HG02678 (cell line): ENCODE measurements around the gene CDKAL1.

ENCODE experiments used
- ATAC-seq: cut with Tn5 transposase; IDR thresholded peaks from one replicate; pipeline ENCODE4 v1.9.1; 2021; ENCODE audit warnings: mild to moderate bottlenecking, moderate library complexity; ENCODE audit not compliant: unreplicated experiment

The CDKAL1 gene

DNA sequence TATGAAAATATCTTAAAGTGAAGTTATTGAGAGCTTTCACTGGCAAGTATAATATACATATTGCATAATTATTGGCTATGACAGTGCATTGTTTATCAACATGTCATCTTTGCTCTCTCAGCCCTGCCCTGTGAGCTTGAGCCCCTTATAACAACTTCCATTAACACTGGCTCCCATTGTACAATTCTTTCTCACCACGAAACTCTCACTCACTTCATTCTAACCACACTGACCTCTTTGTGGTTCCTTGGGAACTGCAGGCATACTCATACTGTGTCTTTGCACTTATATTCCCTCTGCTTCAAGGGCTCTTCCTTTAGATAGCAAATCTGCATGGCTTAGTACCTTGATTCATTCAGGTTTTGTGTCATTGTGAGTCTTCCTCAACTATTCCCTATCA, 411.8 kb downstream of the CDKAL1 start:
- peak; percentile 87 for ATAC-seq

DNA sequence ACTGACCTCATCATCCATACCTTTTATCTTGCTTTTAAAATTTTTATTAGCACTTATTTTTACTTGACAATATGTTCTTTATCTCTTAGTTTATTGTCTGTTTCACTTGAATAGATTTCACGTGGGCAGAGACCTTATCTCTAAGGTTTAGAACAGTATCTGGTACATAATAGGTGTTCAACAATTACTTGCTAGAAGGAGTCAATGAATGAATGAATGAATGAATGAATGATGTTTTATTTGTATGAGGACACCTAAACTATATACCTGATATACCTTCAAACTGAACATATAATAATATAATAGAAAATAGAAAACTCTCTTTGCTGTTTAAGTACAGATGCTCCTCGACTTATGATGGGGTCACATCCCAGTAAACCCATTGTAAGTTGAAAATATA, 412.6 kb downstream of the CDKAL1 start:
- no peak for ATAC-seq

DNA sequence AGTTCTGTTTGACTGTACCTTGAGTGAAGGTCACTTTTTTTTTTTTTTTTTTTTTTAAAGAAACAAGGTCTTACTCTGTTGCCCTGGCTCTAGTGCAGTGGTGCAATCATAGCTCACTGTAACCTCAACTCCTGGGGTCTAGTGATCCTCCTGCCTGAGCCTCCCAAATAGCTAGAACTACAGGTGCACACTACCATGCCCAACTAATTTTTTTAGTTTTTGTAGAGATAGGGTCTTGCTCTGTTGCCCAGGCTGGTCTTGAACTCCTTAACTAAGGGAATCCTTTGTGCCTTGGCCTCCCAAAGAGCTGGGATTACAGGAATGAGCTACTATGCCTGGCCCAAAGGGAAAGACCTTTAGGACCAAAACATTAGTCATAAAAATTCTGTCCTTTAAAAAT, 413.7 kb downstream of the CDKAL1 start:
- ATAC-seq: no peak

DNA sequence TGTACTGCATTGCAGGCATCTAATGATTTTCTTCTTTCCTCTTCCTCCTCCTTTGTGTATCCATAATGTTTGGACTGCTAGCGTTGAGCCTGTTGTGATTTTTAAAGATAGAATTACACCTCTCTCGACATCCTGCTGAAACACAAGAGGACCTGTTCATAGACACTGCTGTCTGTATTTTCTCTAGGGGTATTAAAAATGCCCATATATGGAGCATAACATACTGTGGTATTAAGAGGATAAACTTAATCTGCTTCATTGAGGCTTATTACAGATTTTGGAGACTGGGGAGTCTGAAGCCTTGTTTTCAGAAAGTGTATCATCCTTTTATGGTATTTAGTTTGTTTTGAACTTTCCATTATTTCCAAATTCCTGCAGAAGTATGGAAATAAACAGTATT, 414.3 kb downstream of the CDKAL1 start:
- no peak for ATAC-seq

DNA sequence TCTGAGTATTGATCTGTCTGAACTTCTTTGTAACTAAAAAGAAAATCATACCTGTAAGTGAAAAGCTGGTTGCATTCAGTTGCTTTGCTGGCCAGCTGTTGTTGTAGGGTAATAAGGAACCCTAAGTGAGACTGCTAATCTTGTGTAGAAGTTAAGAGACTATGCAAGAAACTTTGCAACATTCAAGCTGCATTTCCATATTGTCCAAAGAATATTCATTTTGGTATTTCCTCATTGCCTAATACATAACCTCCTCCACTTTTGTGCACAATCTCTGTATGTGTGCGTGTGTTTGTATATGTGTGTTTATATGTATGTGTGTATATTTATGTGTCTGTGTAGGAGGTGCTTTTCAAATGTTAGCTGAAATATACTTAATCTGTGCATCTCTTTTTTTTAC, 414.9 kb downstream of the CDKAL1 start:
- ATAC-seq: no peak

DNA sequence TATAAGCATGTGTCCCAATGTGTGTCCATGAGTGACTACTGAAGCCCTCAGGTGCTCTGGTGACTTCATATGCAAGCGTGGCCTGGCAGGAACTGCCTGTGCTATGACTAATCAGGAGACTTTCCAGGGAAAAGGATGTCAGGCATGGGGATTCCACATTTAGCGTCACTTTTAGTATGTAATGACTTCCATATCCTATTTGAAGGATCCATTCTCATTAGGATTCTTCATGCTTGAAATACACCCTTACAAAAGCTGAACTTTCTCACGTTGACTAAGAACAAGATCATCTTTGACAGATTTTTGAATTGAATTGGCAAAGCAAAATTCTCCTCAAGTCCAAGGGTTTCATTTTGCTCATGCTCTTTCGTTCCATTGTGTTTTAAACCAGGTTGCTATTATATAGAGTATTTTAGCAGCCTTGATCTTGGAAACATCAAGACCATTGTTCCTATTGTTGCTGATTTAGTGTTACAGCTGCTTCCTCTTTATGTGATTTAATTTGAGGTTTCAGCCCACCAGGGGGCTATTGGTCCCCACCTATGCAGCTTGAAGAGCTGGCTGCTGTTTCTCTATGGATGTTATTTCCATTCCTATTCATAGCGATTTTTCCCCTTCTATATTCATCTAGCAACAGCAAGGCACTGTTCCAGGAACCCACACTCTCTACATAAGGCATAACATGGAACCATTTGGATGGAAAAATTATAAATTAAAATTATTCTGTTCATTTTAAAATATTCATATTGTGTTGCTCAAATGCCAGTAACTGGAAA, 418.6 kb downstream of the CDKAL1 start:
- no peak for ATAC-seq

DNA sequence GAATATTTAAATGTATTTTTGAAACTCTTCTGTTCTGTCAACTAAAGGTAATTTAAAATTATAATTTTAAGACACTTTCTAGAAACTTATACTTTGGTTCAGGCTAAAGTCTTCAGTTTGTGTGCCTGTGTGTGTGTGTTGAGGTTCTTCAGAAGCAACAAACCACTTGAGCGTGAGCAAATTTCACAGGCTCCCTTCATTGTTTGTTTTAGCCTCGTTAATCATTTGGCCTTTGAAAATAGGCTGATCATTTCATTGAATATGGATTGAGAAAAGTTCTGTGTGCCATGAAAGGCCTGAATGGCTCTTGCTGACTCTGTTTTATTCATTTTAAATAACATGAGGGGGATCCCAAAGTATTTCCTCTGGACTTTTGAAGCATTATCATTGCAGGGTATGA, 420.1 kb downstream of the CDKAL1 start:
- no peak for ATAC-seq

DNA sequence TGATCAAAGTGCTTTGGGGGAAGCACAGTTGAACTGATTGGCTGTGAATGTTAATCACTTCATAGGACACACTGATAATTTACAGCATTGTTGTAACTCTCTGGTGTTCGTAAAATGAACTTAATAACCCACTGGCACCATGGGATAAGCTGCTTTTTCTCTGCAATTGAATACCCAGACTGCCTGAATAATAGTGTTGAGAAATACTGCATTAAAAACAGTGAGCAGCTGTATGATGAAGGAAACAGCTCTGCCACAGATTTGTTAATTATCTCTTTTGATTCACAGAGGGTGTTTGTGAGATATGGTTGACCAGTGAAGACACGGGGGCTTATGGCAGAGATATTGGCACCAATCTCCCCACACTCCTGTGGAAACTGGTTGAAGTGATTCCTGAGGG, 420.9 kb downstream of the CDKAL1 start:
- no peak for ATAC-seq

DNA sequence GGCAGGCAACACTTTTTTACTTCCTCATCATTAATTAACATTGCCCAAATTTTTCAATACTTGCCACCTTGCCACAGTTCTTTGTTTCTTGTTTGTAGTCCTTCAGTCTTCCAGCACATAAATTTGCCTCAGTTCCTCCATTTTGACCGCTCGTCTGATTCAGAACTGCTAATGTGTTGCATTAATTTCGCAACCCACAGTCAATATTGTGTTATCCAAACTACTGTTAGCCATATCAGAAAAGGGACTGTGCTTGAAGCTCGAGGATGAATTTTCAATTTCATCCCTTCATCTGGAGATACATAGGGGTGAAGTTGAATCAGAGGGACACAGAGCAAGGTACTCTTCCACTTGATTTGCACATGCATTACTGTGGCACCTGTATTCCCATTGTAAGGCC, 421.5 kb downstream of the CDKAL1 start:
- ATAC-seq: no peak

DNA sequence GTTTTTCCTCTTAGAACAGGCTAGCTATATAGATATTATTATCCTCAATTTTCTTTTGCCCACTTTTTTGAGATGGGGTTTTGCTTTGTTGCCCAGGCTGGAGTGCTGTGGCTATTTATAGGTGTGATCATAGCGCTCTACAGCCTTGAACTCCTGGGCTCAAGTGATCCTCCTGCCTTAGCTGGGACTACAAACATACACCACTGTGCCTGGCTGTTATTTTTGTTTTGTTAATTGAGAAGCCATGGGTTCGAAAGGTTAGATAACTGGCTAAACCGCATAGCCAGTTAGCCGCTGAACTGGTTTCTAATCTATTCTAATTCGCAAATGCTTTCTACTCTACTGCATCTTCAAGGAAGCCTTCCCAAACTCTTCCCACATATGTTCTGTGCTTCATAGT, 425.8 kb downstream of the CDKAL1 start:
- no peak for ATAC-seq

DNA sequence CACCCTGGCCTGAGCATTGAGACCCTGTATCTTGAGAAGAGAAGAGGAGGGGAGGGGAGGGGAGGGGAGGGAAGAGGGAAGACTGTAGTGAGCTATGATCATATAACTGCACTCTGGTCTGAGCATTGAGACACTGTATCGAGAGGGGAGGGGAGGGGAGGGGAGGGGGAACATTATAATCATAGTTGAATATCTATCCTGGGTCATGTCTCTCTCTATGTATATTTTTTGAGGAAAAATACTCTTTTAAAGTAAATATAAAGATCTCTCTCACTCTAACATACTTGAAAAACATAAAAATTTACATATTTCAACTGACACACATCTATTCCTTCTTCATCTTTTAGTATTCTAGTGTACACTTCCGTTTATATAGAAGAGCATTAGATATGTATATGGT, 431.0 kb downstream of the CDKAL1 start:
- no peak for ATAC-seq

DNA sequence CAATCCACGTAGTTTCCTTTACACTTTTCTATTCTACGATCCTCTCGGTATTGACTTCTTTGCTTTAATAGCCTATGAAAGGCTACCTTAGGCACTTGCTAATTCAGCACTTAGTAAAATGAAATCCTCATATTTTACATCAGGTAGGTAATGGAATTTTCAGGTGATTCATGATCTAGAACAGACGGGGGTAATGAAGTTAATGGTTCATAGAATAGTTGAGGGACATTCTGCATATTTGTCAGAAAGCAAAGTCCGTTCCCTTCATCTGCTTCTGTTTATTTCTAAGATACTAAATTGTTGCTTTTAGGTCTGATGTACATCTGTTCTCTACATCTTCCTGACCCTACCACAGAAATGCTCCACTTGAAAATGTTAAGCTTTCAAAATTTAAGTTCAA, 431.7 kb downstream of the CDKAL1 start:
- no peak for ATAC-seq

DNA sequence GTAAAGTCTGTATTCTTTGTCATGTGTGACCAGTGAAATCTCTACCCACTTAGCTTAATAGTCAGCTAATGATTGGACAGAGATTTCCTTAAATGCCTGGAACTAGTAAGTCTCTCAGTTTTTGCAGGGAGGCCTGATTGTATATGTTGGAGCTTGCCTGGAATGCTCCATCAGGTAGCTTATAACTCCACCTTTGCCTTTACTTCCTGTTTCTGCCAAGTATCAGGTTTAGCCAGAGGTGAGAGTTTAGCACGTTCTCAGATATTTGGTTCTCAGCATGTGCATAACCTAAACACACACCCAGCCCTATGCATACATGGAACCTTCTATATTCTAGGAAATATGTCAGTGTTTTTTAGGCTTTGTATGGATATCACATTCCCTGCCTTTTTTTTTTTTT, 435.3 kb downstream of the CDKAL1 start:
- ATAC-seq: no peak

DNA sequence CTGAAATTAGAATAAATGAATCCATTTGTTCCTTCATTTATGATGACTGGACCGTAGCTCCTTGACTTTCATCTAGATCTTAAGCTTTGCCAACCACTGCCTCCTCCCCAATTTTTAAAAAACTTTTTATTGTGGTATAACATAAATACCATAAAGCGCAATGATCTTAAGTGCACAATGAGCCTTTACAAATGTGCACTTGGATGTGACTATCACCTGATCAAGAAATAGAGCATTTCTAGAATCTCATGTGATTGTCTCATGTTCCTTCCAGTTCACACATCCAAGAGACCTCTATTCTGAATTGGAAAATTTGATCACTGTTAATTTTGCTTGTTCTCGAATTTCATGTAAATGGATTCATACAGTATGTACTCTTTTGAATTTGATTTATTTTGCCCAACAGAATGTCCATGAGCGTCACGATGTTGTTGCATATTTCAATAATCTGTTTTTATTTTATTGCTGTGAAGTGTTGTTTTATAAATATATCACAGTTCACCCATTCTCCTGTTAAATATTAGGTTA, 442.2 kb downstream of the CDKAL1 start:
- ATAC-seq: no peak

DNA sequence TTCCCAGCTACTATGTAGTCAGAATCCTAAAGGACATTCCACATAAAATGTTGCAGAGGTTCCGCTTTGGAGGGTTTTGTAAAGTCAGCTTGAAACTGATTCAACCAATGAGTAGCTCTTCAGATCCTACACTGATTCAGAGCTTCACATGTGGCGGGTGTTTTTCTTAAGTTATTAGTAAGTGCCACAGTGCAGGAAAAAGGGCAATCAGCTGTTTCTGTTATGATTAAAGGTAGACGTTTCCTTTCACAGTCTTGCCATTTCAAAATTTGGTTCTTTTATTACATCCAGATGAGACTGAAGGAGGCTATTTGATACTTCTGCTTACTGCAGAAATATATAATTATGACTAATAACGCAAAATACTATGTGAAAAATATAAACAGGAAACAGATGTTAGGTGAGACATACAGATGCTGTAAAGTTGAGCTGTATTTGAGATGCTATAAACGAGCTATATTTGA, 443.9 kb downstream of the CDKAL1 start:
- peak; percentile 70 for ATAC-seq

DNA sequence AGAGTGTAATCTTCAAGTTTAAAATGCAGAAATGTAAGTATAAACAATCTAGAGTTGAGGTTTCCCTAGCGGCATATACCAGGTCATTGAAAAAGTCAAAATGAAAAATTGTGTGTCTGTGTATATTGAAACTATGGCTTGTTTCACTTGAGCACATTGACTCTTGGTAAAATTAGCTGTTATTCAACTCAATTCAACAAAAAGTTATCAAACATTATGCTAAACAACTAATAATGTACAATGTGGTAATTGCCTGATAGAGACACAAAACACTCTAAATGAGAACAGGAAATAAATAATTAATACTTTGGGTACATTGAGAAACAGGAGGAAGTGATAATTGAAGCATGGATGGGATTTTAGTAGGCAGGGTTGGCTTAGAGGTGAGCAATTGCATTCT, 444.8 kb downstream of the CDKAL1 start:
- no peak for ATAC-seq

DNA sequence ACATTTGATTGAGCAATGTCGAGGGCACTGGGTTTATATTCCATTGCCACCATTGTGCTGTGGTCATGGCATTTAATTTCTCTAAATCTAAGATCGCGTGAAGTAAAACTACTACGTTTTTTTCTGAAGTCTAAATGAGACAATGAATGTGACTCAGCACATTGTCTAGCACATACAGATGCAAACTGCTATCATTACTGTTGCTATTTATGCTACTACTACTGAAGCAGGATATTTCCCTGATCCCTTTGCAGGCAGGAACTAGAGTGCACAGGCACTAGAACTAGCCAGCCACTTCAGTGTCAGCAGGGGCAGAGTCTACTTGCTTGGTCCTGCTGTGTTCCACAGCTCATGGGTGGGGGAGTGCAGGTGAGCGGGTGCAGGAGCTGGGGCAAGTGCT, 449.7 kb downstream of the CDKAL1 start:
- ATAC-seq: no peak

DNA sequence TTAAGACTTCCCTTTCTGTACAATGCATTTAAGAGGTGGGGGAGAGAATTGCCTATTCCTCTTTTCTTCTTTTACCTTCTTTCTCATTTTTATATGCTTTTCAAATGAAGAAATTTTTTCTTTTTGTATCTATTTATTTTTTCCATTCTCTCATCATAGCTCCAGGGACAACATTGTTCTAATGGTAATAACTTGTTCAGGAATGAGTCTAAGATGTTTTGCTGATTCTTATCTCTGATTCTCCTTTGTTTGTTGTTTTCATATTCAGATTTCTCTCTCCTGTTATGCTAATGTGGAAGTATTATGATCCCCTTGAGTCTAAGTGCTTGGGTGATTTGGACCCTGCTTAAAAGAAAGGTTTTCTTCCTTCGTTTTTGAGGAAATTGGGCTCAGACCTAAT, 451.6 kb downstream of the CDKAL1 start:
- ATAC-seq: no peak

DNA sequence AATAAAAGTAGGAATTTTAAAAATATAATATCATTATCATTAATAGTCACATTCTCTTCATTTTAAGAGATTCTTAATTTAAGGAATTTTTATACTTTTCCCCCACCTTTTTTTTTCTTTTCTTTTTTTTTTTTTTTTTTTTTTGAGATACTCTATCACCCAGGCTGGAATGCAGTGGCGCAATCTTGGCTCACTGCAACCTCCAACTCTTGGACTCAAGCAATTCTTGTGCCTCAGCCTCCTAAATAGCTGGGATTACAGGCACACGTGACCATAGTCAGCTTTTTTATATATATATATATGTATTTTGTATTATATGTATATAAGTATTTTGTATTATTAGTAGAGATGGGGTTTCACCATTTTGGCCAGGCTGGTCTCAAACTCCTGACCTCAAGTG, 457.7 kb downstream of the CDKAL1 start:
- no peak for ATAC-seq

DNA sequence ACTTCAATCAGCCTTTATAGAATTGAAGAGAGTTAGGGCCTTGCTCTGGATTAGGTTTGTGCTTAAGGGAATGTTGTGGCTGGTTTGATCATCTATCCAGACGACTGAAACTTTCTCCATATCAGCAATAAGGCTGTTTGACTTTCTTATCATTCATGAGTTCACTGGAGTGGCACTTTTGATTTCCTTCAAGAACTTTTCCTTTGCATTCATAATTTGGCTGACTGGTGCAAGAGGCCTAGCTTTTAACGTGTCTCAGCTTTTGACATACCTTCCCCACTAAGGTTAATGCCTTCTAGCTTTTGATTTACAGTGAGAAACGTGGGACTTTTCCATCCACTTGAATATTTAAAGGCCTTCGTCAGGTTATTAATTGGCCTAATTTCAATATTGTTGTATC, 461.8 kb downstream of the CDKAL1 start:
- no peak for ATAC-seq

DNA sequence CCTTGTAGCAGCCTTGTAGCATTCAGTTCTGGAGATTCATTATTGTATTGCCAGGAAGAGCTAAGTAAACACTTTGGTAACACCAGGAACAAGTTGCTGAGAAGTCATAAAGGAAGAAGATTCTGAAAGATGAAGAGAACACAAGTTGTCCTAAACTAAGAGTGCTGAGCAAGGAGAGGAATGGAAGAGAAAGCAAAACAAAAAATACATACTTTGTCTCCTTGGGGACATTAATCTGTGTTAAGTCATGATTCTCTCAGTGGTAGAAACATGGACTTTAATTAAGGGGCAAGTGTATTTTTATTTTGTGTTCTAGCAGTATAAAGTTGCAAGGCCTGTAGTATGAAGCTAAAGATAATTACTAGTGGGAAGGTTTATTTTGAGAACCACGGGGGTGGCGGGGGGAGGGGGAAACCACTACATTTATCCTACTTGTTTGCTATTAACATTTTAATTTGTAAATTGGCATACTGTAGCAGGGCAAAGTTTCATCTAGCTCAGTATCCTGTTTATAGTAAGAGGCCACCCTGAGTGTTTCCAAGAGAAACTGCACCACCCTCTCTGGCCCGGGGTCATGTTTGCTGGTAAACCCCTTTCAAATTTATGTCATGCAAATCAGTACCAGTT, 463.0 kb downstream of the CDKAL1 start:
- no peak for ATAC-seq

DNA sequence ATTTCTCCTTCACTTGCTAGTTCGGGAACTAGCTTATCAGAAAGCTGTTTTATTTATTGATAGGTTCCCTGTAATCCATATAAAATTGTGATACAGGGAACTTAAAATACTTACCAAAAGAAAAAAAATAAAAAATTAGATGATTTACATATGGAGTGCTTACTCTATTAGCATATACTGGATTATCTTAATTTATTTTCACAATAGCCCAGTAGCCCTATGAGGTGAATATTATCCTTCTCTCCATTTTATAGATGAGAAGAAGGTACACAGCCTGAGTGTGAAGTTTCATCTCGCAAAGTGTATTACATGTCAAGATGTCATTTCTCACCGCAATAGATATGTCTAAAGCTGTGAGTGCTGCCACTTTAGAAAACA, 463.5 kb downstream of the CDKAL1 start:
- no peak for ATAC-seq
